Measurements from ENCODE around the gene ADAR.

GRCh38 chr1:154541231-154541630, 66.8 kb downstream of the ADAR start:
- TF ChIP-seq CTCF (optimal IDR thresholded peaks at IDR 0.05 in 1 of 3, IDR thresholded peaks at IDR 0.05 in 1 of 3, conservative IDR thresholded peaks at IDR 0.05 in 1 of 3; ENCODE audit: extremely low read depth in 1 of 3, insufficient read depth in 2 of 3, low read length in 3 of 3) (no peak), EZH2 (IDR thresholded peaks at IDR 0.05; ENCODE audit: low read length) (no peak)
